Kidney (tissue), 14 donors: ENCODE results near the gene NACA2. TPM values are rescaled to one million over a fixed set of nuclear protein-coding genes. Genes with fewer than 3 reads are reported as not detected.

Experiments used
- DNase-seq, 5 donors: peaks; one replicate each; pipeline ENCODE4 v3.0.0-alpha.2; 2013 to 2020
- FAIRE-seq: peaks from 2 replicates; lab custom pipeline; 2012; peaks lifted over from hg19 to GRCh38; lab: Jason Lieb, UNC
- H3K27ac ChIP-seq, 2 donors: one replicate each; pipeline ENCODE4 v1.7.0; 2013; ENCODE audit warnings: low read depth in 2 of 2, low read length in 2 of 2, inconsistent platforms in 1 of 2
- H3K27me3 ChIP-seq: one replicate; pipeline ENCODE4 v1.7.1; 2013; ENCODE audit warnings: low read length, inconsistent platforms; ENCODE audit not compliant: control insufficient read depth, insufficient read depth
- H3K36me3 ChIP-seq, 3 donors: one replicate each; pipeline versions ENCODE4 v1.7.0 to v1.7.1; 2013; ENCODE audit warnings: low read length in 3 of 3, control low read depth in 1 of 3, inconsistent platforms in 1 of 3; ENCODE audit not compliant: insufficient read depth in 3 of 3, control insufficient read depth in 2 of 3
- H3K4me1 ChIP-seq, 3 donors: one replicate each; pipeline versions ENCODE4 v1.7.0 to v1.7.1; 2013; ENCODE audit warnings: low read length in 3 of 3, inconsistent platforms in 1 of 3, low read depth in 1 of 3; ENCODE audit not compliant: control insufficient read depth in 2 of 3, insufficient read depth in 2 of 3
- H3K4me3 ChIP-seq, 3 donors: one replicate each; pipeline versions ENCODE4 v1.7.0 to v1.8.1; 2013; ENCODE audit warnings: low read length in 3 of 3, control low read depth in 1 of 3, inconsistent platforms in 1 of 3
- H3K9ac ChIP-seq, 3 donors: one replicate each; pipeline versions ENCODE4 v1.7.0 to v1.7.1; 2013; ENCODE audit warnings: low read length in 3 of 3, control low read depth in 1 of 3, inconsistent platforms in 1 of 3
- H3K9me3 ChIP-seq, 3 donors: one replicate each; pipeline versions ENCODE4 v1.7.0 to v1.7.1; 2013; ENCODE audit warnings: low read length in 3 of 3, control low read depth in 1 of 3, inconsistent platforms in 1 of 3; ENCODE audit not compliant: control insufficient read depth in 2 of 3, insufficient read depth in 1 of 3
- CTCF ChIP-seq: IDR thresholded peaks from 3 replicates; pipeline ENCODE4 v1.5.1; 2012; ENCODE audit warnings: mild to moderate bottlenecking, moderate library complexity, borderline replicate concordance; ENCODE audit not compliant: insufficient read depth; ENCODE audit errors: extremely low read depth
- intact Hi-C: fragments of 100-400 bp; cut with DNase I; formaldehyde crosslinking; loops from one replicate; pipeline ENCODE4 v1.11.1; 2022
- polyA plus RNA-seq: library from polyadenylated mRNA; stranded (reverse); fragments of 350-450 nt; fragmentation: Illumina TruSeq; extraction: RNeasy Lipid Tissue Mini Kit (QIAGEN cat#74804); gene quantifications from one replicate; pipeline ENCODE4 v1.2.3, GENCODE V29; 2014; ENCODE audit warnings: low read depth, low replicate concordance; ENCODE audit not compliant: insufficient read depth
- total RNA-seq: library from RNA; stranded (reverse); fragmentation: NEBNext Ultra II Directional; extraction: Animal tissue kit (Norgen Biotek cat#: 25700); gene quantifications from one replicate; pipeline ENCODE4 v1.2.1, GENCODE V29; 2021
- donor health status: control.
- donor health status: control.
- donor health status: control.
- donor health status: control.
- donor health status: control.
- donor health status: DM: yes; HTN: yes; CAD: no.
- donor health status: Normal renal cell carcinoma (clear cell type).

Gene NACA2
- total and polyA plus RNA-seq, 2 donors from 2014 or later, result not detected

GRCh38 chr17:61635913-61636432, 45.0 kb upstream of the NACA2 start:
- no peaks in the 10 kb centered on the region for H3K9me3 ChIP-seq
- intact Hi-C loops, result no loop called here
- no peak overlapping the region for H3K4me3 ChIP-seq
- peak; percentile 25 for TF ChIP-seq CTCF
- no peaks in the 10 kb centered on the region for H3K4me1 ChIP-seq
- no peak for FAIRE-seq
- H3K36me3 ChIP-seq, result no peaks in the 10 kb centered on the region
- no peak overlapping the region for H3K27ac ChIP-seq
- peak in 4 of 5 donors; percentile 28 to 46 (median 30) for DNase-seq
- H3K27me3 ChIP-seq, result no peaks in the 10 kb centered on the region
- no peak overlapping the region for H3K9ac ChIP-seq

- no peaks in the 10 kb centered on the region for H3K9me3 ChIP-seq
- no peak for TF ChIP-seq CTCF
- no peaks in the 10 kb centered on the region for H3K36me3 ChIP-seq
- H3K27me3 ChIP-seq, result no peaks in the 10 kb centered on the region
- H3K4me3 ChIP-seq, result no peak overlapping the region
- DNase-seq (no peak), FAIRE-seq (no peak)
- intact Hi-C loops, result no loop called here
- no peak overlapping the region for H3K27ac ChIP-seq
- no peaks in the 10 kb centered on the region for H3K4me1 ChIP-seq
- H3K9ac ChIP-seq, result no peak overlapping the region
Measured at GRCh38 chr17:61634942-61635538, 44.0 kb upstream of the NACA2 start.

- intact Hi-C loops, result no loop called here
Measured at GRCh38 chr17:61634011-61634539, 43.1 kb upstream of the NACA2 start.

More at GRCh38 chr17:61634011-61634539, 43.1 kb upstream of the NACA2 start:
- Histone ChIP-seq H3K27me3 (no peaks in the 10 kb centered on the region), H3K9ac (no peak overlapping the region), H3K27ac (no peak overlapping the region), H3K4me1 (no peaks in the 10 kb centered on the region), H3K36me3 (no peaks in the 10 kb centered on the region), H3K9me3 (no peaks in the 10 kb centered on the region), H3K4me3 (no peak overlapping the region)
- no peak for TF ChIP-seq CTCF
- FAIRE-seq (no peak), DNase-seq (no peak)
